LNCAP (cell line): ENCODE results near the gene EDAR.

ENCODE experiments used
- CTCF ChIP-seq: fragments of 450-650 bp; IDR thresholded peaks from 2 replicates; pipeline ENCODE4 v1.5.1; 2017; ENCODE audit warnings: mild to moderate bottlenecking

EDAR gene

GRCh38 chr2:108845923-108846322, 143.1 kb downstream of the EDAR start:
- TF ChIP-seq CTCF, result no peak
